Umbilical cord (tissue), 2 donors: Measurements from ENCODE around the gene PNLIPRP2. TPM values are rescaled to one million over a fixed set of nuclear protein-coding genes. Genes with fewer than 3 reads are reported as not detected.
A peak's percentile ranks its signal among the peaks of the same experiment; 100 is the strongest.

Experiments
- DNase-seq: peaks from one replicate; pipeline ENCODE4 v3.0.0-alpha.2; 2015; ENCODE audit warnings: low spot score
- total RNA-seq: library from RNA; depleted of rRNA; stranded (reverse); fragments of >200 nt; gene quantifications from one replicate; pipeline ENCODE4 v1.2.3, GENCODE V29; 2014; ENCODE audit warnings: low replicate concordance; ENCODE audit not compliant: insufficient read depth

PNLIPRP2 gene
- total RNA-seq, 1 donor from 2014 or later, result not detected

DNA sequence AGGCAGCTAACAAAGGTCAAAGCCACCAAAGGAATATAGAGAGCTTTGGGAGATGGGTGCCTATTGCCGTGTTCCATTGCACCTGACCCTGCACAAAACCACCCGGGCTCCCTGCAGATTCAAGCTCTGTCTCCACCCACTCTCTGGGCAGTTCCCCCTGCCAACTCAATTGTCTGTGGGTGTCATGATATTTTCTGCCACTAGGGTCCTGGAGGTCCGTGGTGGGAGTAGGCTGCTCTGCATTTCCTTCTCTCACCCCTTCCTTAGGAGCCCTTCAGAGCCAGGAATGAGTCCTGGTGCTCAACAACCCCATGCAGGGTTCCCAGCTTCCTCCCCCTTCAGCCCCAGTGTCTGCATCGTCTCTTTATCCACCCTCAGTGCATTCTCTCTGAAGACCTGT lies 34.1 kb downstream of the PNLIPRP2 start:
- DNase-seq, result no peak

DNA sequence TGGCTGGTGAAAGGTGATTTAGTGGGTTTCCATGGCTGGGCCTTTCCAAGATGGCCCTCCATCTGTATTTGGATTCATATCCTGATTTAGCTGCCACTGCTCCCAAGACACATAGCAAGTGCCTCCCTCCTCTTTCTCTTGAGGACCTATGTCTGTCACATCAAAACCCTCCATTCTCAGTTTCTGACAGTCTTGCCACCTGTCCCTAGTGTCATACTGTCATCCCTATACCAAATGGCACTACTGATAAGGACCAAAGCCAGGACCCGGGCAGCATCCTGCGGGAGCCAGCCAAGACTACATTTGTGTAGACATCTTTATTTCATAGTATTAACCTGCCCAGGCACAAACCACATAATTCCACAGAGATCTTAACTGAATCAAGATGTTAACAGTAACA lies 34.8 kb downstream of the PNLIPRP2 start:
- no peak for DNase-seq

DNA sequence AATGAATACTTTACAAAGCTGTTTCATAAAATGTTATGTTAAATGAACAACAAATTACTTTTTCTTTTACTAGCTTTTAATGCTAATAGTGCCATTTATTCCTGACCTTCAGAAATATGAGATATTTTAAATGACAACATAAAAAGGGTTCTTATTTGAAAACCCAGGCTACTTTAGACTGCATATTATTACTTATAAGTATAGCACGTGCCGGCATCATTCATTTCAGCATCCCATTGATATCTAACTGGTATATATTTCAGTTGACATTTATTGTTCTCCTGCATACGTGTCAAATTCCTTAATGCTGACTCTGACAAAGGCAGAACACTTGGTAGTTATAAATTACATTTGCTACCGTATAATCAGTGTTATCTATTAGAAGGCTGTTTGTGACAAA lies 35.3 kb downstream of the PNLIPRP2 start:
- no peak for DNase-seq

DNA sequence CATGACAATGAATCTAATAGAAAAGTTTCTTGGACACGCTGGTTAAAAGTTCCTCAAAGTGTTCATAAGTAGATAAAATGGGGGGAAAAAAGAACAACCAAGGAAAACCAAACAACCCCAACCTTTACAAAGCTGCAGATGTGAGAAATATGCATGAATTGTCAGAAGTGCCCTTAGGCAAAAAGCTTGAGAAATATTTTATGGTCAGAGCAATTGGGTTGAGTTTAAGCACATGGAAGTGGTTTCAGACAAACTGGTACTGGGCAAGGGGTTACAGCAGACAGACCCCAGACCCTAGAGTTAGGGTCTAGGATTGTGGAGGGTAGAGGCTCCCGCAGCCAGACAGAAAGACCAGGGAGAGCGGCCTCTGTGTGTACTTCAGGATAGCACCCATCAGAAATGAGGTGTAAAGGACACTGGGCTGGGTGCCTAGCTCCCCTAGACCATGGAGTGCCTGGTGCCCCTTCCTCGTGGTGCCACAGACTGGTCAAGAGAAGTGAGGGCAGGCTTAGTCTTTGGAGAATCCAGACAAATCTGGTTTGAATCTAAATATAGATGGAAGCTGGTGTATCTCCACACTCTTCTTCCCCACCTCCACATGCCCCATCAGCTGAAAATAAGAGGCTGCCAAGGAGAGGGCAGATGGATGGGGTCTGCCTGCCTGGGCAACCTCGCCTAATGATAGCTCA lies 37.3 kb downstream of the PNLIPRP2 start:
- DNase-seq, result no peak

DNA sequence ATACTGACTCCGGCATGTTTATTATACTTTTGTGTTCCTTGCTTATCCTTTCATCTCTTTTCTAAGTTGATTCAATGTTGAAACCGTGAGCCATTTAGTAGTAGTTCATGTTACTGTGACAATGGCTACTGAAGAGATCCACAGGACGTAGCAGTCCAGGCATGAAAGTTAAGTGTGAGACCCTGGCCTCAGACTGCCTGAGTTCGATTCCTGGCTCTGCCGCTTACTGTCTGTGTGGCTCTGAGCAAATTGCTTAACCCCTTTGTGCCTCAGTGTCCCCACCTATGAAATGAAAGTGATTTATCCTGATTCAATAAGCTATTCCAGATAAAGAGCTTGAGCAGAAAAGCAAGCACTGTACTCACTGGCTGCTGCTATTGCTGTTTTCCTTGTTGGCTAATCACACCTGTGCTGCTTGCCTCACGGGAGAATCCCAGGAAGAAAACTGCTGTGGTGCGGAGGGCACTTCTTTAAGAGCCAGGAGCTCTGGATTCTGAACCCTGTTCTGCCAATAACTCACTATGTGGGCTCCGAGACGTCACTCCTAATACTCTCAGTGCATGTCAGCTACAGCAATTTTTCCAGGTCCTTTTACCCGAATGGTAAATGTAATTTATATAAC lies 38.4 kb downstream of the PNLIPRP2 start:
- DNase-seq, result no peak

DNA sequence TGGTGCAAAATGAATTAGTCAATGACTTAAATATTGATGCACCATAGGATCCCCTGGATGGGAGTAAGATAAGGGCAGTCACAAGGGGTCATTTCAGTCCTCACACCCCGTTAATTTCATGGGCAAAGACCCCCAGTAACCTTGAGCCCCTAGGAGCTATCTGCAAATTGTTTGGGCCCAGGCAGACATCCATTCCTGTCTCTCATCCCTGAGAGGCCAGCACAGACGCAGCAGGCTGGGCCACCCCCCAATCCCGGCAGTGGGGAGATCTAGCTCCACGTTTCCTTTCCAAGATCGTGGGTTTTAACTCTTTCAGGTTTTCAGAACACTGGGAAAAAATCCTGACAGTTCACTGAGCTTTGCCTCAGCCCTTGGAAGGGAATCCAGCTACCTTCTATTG lies 40.1 kb downstream of the PNLIPRP2 start:
- no peak for DNase-seq

DNA sequence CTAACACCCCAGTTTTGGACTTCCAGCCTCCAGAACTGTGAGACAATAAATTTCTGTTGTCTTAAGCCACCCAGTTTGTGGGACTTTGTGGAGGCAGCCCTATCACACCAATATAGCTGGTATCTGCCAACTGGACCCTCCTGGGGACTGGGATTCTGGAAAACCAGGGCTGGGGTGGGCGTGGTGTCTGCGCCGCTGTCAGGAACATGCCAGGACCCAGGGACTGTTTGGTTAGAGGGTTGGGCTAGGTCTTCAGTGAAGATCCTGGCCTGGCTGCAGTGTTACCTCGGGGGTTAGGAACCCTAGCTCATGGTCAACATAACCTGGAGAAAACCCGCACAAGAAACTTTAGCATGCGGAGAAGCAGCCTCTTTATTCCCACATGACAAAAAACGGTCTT lies 42.6 kb downstream of the PNLIPRP2 start:
- DNase-seq, result no peak

DNA sequence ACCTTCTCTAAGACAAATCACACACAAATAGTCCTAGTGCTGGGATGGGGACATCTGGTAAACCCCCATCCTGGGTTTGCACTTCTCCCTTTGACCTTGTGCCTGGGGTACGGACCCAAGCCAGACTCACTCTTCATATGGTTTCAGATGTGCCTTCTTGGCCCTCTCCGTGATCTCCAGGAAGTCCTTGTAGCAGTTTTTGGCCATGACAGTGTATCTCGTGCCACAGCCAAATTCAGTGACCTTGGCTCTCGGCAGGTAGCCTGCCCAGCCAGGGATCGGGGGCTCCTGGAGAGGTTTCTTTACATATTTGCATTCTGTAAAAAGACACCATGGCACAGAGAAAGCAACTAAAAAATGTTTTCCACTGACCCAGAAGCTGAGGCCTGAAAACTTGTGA lies 43.9 kb downstream of the PNLIPRP2 start:
- no peak for DNase-seq

DNA sequence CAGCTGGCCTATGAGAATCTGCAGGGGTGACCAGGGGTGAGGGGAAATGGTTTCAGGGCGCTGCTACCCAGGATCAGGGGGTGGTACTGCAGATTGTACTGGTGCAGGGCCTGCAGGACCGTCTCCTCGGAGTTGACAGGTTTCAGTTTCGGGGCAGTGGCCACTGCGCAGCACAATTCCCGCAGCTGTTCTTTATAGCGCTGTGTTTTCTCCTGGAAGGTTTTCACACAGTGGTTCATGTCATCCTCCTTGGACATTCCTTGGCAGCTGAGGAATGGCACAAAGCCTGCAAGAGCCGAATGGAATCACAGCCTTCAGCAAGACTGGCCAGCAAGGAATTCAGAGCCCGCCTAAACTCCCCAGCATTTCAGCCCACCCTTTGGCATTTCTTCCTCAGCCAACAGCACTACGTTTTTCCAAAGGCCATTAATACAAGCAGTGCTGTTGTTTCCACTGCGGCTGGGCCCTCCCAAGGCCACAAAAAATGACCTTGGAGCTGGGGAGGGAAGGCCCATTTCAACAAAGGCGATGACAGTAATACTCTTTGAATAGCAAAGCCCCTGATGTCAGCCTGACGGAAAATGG lies 44.9 kb downstream of the PNLIPRP2 start:
- peak; percentile 39 for DNase-seq

DNA sequence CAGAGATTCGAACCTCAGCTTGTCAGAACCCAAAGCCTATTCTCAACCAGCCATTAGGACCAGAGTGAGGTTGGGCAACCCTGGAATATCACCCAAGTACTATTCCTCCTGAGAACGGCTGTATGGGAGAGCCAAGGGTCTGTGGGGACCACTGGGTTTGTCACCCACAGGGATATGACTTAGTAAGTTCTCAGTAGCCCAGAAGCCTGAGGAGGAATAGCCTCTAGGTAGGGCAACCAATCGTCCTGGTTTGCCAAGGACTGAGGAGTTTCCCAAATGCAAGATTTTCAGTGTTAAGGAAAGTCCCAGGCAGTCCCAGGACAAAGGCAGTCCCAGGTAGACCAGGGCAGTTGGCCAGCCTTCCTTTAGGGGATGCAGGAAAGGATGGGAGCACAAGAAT lies 46.7 kb downstream of the PNLIPRP2 start:
- no peak for DNase-seq

DNA sequence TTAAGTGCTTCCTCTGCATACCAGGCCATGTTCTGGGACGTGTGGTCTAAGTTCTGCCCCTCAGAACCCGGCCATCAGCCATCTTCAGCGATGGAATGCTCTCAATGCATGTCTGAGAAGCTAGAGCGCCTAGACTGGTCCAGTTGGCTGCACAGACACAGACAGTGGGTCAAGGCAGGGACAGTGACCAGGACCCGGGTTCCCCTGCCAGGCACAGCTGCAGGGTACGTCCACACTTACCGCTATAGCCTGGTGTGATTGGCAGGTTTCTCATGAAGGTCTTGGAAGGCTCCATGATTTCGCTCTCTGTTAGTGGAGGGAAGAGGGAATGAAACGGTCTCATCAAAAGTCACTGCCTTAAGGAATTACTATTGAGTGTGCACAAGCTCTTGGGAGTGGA lies 47.3 kb downstream of the PNLIPRP2 start:
- DNase-seq, result no peak

DNA sequence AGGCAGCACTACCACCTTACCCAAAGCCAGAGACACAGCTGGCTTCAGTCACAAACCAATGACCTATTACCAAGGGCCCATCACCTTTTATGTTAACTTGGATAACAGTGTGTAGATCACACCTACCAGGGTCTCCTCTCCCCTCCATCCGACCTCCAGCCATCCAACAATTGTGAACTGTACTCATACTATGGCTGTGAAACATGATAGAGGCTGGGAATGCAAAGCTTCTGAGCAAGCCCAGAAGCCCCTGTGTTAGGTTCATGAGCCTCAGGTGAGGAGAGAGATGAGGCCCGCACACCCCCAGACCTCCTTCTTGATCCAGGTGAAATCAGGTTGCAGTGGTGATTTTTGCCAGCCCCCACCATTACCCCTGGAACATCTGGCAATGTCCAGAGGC lies 47.7 kb downstream of the PNLIPRP2 start:
- no peak for DNase-seq

DNA sequence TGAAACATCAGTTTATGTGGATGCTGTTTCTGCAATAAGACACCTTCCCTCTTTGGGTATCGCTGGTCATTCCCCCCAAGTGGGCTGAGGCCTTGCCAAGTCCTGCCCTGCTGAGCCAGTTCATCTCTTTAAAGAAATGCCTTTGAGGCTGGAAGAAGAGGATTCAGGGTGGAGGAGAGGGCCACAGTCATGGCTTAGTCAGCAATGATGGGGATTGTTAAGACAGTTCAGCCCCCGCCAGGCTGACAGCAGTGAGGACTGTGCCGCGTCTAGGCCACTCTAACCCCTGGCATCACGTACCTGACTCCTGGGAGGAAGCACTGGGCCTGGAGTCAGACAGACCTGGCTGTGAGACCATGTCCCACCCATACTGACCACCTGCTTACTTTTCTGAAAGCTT lies 48.3 kb downstream of the PNLIPRP2 start:
- DNase-seq, result no peak

DNA sequence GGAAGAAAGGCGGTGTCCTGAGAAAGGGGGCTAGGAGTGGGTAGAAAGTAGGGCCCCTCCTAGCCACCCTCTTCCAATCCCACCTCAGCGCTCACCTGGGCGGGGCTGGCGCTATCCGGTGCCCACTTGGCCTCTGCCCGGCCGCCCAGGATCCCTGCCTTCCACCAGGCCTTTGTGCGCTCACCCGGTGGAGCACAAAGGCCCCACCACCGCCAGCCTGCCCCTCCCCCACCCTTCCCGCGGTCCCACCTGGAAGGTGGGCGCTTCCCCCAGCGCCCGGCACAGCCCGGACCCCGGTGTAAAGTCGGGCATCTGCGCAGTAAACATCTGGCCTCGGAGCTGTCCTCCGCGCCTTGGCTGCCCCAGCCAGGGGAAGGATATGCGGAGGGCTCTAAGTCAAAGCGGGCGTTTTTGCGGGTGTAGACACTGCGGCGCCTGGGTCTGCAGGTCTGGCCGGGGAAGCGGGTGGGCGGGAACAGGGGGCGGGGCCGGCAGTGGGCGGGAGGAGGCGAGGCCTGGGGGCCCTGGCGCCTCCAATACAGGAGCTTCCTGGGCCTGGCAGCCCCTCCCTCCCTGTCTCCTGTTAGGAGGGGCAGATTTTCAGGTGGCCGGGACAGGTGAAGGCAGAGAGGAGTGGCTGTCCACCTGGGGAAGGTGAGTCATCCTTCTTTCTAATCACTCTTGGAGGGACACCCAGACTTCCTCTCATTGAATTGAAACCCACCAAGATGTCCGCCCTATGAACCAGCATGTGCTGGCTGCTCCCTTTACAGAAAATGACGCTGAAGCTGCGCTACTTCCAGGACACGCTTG lies 49.3 kb downstream of the PNLIPRP2 start:
- no peak for DNase-seq

DNA sequence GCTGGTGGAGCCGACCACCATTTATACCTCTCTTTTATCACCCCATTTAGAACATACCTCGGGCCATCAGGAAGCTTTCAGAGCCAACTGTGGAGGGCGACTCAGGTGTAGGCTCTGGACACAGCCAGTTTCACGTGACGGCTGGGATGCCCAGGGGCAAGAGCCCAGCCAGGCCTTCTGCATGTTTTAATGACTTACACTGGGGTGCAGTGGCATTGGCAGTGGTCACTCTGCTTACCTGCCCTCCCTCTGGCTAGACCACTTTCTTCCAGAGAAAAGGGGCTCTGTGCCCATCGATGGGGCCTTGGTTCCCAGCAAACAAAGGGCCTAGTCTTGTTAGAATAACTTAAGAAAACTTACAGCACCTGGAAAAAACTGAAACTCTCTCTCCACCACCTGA lies 50.0 kb downstream of the PNLIPRP2 start:
- DNase-seq, result no peak

DNA sequence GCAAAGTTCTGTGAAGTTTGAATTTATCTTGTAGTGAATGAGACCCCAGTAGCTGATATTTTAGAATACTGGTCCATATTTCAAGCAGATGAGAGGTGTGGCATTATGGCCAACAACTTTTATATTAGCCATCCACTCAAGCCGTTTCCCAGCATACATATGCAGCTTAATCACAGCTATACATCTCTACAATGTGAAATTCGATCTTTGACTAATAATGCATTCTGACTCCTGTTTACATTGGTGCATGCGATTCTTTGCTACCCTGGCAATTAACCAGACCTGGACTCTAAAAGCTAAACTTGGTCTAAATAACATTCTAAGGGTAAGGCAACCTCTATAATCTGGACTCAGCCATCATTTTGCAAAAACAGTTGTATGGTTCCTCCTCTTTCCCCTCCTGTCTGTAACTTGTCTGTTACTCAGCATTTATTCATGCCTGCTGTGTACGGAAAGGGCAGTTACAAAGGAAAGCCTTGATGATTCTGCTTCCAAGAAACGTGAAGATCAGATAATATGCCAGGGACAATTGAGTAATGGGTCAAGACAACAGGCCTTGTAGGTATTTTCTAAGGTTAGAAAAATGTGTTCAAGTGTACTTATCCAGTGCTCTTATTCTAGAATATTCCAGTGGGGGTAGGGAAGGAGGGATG lies 50.6 kb downstream of the PNLIPRP2 start:
- DNase-seq, result no peak

DNA sequence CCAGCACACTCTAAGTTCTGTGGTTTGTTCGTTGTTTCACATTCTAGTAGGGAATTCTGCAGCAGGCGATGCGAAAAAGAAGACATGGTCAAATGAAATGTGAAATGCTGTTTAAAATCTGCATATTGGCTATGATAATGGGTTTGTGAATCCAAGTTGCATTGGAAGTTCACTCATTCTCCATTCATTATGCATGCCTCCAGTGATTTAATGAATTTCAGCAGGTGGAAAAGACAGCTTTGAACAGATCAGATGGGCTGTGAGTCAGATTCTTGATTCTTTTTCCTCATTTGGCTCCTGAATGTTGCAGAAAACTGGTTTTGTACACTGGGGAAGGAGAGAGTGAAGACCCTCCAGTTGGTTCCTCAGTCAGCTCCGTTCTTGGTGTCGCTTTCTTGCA lies 52.1 kb downstream of the PNLIPRP2 start:
- DNase-seq, result no peak

DNA sequence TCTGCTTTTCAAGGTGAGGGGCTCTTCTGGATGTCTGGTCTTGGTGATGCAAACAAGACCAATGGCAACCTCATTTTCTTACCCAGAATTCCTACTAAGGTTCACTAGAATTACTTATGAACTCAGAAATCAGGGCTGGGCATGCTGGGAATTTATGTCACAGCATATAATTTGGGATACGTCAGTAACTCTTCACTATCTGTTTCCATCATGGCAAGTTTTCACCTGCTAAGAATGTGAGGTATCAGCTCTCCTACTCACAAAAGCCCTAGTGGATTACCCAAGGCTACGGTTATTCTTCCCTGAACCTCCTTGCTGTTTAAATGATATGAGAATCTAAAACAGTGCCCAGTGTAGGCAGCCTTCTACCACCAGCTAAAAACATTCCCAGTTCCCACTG lies 53.1 kb downstream of the PNLIPRP2 start:
- DNase-seq, result no peak

DNA sequence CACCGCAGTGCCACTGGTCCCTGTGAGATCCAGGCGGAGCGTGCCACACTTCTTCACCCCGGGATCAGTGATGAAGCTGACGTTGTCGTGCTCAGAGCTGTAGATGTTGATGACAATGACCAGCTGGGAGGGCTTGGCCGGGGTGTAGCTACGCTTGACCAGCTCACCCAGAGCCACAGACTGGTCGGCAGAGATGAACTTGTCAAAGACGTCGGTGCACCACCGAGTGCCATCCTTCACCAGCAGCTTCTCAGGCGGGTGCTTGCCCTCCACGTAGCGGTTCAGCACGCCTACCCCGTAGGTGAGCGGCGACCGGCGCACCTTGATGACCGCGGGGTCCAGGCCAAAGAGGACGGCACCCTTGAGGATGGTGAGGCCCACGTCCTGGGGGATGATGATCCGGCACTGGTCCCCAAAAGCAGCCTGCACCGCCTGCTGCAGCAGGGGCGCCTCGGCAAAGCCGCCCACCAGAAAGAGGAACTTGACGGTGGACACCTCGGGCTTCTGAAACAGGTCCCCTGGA lies 54.2 kb downstream of the PNLIPRP2 start:
- no peak for DNase-seq

DNA sequence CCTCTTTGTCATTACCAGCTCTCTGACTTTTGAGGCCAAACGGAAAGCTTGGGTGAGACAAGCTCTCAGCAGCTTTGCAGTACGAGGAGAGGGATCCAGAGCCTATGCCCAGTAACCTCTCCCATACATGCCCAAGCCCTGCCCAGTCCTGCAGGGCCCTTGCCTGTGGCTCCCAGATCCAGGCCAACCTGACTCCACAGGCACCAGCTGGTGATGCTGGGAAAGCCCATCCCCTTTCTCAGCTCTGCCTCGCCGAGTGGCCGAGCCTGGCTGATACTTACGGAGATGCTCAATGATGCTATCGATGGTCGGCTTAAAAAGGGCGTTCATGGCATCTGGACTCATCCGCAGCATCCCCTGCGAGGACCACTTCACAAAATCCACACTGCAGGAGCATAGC lies 55.4 kb downstream of the PNLIPRP2 start:
- no peak for DNase-seq

DNA sequence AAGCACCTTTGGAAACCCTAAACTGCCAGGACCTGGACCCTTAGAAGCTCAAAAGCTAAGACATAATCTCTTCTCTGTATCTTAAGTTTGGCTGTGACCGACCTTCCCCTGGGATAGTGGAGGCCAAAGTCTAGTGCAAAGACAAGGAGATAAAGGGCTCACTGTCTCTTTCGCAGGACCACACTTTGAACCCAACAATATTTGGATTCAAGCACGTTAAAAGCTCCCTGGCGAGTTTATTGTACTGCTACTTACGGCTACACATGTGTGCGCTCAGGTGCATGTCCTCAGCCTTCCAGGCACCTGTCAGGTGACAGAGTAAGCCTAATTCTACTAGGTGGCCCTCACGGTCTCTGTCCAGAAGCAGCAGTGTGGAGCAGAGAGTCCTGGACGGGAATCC lies 55.9 kb downstream of the PNLIPRP2 start:
- DNase-seq, result no peak

DNA sequence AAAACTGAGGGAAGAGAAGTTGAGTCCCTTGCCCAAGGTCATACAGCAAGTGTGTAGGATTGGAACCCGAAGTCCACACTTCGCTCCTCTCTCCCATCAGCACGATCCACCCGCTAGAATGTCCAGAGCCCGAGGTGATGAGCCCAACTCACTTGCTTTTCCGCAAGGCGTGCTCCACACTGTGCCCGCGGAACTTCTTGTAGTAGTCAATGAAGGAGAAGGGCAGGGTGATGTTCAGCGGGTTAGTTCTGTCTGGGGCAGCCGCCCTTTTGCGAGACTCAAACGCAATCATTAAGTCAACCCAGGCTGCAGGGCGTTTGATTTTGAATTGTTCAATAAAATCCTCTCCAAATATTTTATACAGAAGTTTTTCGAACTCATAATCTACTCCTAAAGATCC lies 58.6 kb downstream of the PNLIPRP2 start:
- DNase-seq, result no peak
